Smooth muscle cell (in vitro differentiated cells): ENCODE results near the gene E2F3. TPM values are rescaled to one million over a fixed set of nuclear protein-coding genes. Genes with fewer than 3 reads are reported as not detected.

Experiments used
- DNase-seq: peaks from one replicate; lab custom pipeline; 2025; ENCODE audit not compliant: unreplicated experiment; lab: John Stamatoyannopoulos, UW
- H2AFZ ChIP-seq: fragments of 200-600 bp; sonication (generic); 2 replicates; pipeline ENCODE4 v1.6.0; 2016; ENCODE audit warnings: antibody characterized with exemption, low read depth, mild to moderate bottlenecking
- H3F3A ChIP-seq: fragments of 200-600 bp; sonication (generic); 2 replicates; pipeline ENCODE4 v1.6.0; 2017; ENCODE audit warnings: antibody characterized with exemption, low read depth
- H3K27ac ChIP-seq: fragments of 200-600 bp; sonication (generic); 2 replicates; pipeline ENCODE4 v1.5.1; 2016; ENCODE audit warnings: low read depth, mild to moderate bottlenecking
- H3K27me3 ChIP-seq: fragments of 200-600 bp; sonication (generic); 2 replicates; pipeline ENCODE4 v1.6.1; 2016; ENCODE audit warnings: low read depth, mild to moderate bottlenecking
- H3K36me3 ChIP-seq: fragments of 200-600 bp; sonication (generic); 2 replicates; pipeline ENCODE4 v1.5.1; 2016; ENCODE audit warnings: low read depth
- H3K4me1 ChIP-seq: fragments of 200-600 bp; sonication (generic); 2 replicates; pipeline ENCODE4 v1.5.1; 2016; ENCODE audit warnings: low read depth
- H3K4me2 ChIP-seq: fragments of 200-600 bp; sonication (generic); 2 replicates; pipeline ENCODE4 v1.6.0; 2016; ENCODE audit warnings: mild to moderate bottlenecking
- H3K4me3 ChIP-seq: fragments of 200-600 bp; sonication (generic); 2 replicates; pipeline ENCODE4 v1.5.1; 2016; ENCODE audit warnings: mild to moderate bottlenecking
- H3K79me2 ChIP-seq: fragments of 200-600 bp; sonication (generic); 2 replicates; pipeline ENCODE4 v1.6.0; 2016; ENCODE audit warnings: low read depth, mild to moderate bottlenecking
- H3K9ac ChIP-seq: fragments of 200-600 bp; sonication (generic); 2 replicates; pipeline ENCODE4 v1.6.0; 2016; ENCODE audit warnings: low read depth
- H3K9me3 ChIP-seq: fragments of 200-600 bp; sonication (generic); replicated peaks from 2 replicates; pipeline ENCODE4 v1.5.1; 2016; ENCODE audit warnings: low read depth
- H4K20me1 ChIP-seq: fragments of 200-600 bp; sonication (generic); 2 replicates; pipeline ENCODE4 v1.6.0; 2016; ENCODE audit warnings: low read depth
- WGBS: methylation state at CpG from one replicate; pipeline ENCODE4 v1.1.7; 2016; ENCODE audit warnings: low lambda C conversion rate; 5-methylcytosine and 5-hydroxymethylcytosine counted together
- polyA plus RNA-seq: library from polyadenylated mRNA; unstranded; fragments of >200 nt; fragmentation: Nextera tagmentation; extraction: Ambion mirVana; gene quantifications from 2 replicates; pipeline ENCODE4 v1.2.1, GENCODE V29; 2016
- total RNA-seq: library from RNA; depleted of rRNA; stranded (reverse); fragments of >200 nt; gene quantifications from 2 replicates; pipeline ENCODE4 v1.2.3, GENCODE V29; 2014
- TF ChIP-seq, protein P1 (sequence below): fragments of 200-600 bp; sonication (generic); IDR thresholded peaks from 2 replicates; pipeline ENCODE4 v1.5.1; 2017; ENCODE audit warnings: borderline replicate concordance, mild to moderate bottlenecking, antibody characterized with exemption; ENCODE audit not compliant: insufficient read depth, poor library complexity, severe bottlenecking

Gene E2F3
- total and polyA plus RNA-seq, 2 experiments from 2014 or later = 7.9 to 12.6 TPM

DNA sequence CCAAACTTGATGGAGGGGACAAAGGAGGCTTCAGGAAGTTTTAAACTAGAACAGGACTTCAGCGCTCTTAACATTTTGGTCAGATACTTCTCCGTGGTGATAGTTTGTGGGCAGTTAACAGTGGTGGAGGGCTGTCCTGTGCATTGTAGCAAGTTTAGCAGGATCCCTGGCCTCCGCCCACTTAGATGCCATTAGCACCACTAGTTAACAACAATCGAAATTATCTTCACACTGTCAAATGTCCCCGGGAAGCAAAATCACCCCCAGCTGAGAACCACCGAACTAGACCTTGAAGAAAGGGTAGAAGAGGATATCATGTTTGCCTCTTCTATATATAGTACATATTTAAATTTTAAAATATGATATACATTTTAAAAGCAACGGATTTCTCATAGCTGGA is 13.6 kb downstream of the E2F3 start:
- TF ChIP-seq, protein P1, sequence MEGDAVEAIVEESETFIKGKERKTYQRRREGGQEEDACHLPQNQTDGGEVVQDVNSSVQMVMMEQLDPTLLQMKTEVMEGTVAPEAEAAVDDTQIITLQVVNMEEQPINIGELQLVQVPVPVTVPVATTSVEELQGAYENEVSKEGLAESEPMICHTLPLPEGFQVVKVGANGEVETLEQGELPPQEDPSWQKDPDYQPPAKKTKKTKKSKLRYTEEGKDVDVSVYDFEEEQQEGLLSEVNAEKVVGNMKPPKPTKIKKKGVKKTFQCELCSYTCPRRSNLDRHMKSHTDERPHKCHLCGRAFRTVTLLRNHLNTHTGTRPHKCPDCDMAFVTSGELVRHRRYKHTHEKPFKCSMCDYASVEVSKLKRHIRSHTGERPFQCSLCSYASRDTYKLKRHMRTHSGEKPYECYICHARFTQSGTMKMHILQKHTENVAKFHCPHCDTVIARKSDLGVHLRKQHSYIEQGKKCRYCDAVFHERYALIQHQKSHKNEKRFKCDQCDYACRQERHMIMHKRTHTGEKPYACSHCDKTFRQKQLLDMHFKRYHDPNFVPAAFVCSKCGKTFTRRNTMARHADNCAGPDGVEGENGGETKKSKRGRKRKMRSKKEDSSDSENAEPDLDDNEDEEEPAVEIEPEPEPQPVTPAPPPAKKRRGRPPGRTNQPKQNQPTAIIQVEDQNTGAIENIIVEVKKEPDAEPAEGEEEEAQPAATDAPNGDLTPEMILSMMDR = no peak
- Histone ChIP-seq H3K27ac (no peak overlapping the region), H3K79me2 (peaks cover 100% of the 10 kb centered on the region), H3K9me3 (no peaks in the 10 kb centered on the region), H3K4me2 (no peak overlapping the region), H2AFZ (no peak overlapping the region), H3K4me1 (peaks cover 17% of the 10 kb centered on the region), H3K9ac (no peak overlapping the region), H3K27me3 (no peaks in the 10 kb centered on the region), H4K20me1 (peaks cover 100% of the 10 kb centered on the region), H3K4me3 (no peak overlapping the region), H3F3A (no peaks in the 10 kb centered on the region), H3K36me3 (no peaks in the 10 kb centered on the region)
- DNase-seq = no peak
- 83% methylated on average over 7 of the region's 7 CpGs for WGBS

DNA sequence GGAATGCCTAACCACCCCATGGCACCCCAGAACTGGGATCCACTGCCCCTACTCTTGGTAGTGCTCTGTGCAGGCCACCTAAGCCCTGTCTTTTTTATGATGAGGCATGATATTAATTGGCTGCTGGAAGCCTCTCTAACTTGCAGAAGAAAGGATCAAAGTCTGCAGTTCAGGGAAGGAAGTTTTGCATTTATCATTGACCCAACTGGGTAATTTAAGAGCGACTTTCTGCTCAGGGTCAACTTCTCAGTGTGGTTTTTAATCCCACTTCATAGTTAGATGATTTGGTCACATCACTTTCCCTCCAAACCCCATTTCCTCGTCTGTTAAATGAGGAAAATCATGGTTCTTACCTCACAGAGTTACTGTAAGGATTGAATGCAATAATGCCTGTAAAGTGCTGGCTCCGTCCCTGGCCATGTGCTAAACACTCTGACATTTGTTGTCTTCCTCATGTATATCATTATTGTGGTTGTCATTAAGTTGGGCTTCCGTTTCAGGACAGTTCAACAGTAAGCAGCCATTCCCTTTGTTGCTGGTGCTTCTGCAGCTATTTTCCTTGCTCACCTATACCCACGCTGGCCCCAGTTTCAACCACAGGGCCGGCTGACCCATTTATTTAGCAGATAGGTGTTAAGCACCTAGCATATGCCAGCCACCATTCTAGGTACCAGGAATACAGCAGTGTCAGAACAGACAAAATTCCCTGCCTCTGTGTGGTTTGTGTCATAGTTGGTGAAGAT is 14.2 kb downstream of the E2F3 start:
- no peaks in the 10 kb centered on the region for H3K36me3 ChIP-seq
- H3K9me3 ChIP-seq = no peaks in the 10 kb centered on the region
- peaks cover 17% of the 10 kb centered on the region for H3K4me1 ChIP-seq
- H3K79me2 ChIP-seq = peaks cover 100% of the 10 kb centered on the region
- no peak overlapping the region for H3K4me2 ChIP-seq
- H3K27me3 ChIP-seq = no peaks in the 10 kb centered on the region
- H4K20me1 ChIP-seq = peaks cover 100% of the 10 kb centered on the region
- no peak overlapping the region for H3K27ac ChIP-seq
- no peak overlapping the region for H2AFZ ChIP-seq
- no peak overlapping the region for H3K9ac ChIP-seq
- TF ChIP-seq, protein P1 = no peak
- no peak for DNase-seq
- 72% methylated on average over 6 of the region's 6 CpGs for WGBS
- no peaks in the 10 kb centered on the region for H3F3A ChIP-seq
- no peak overlapping the region for H3K4me3 ChIP-seq

DNA sequence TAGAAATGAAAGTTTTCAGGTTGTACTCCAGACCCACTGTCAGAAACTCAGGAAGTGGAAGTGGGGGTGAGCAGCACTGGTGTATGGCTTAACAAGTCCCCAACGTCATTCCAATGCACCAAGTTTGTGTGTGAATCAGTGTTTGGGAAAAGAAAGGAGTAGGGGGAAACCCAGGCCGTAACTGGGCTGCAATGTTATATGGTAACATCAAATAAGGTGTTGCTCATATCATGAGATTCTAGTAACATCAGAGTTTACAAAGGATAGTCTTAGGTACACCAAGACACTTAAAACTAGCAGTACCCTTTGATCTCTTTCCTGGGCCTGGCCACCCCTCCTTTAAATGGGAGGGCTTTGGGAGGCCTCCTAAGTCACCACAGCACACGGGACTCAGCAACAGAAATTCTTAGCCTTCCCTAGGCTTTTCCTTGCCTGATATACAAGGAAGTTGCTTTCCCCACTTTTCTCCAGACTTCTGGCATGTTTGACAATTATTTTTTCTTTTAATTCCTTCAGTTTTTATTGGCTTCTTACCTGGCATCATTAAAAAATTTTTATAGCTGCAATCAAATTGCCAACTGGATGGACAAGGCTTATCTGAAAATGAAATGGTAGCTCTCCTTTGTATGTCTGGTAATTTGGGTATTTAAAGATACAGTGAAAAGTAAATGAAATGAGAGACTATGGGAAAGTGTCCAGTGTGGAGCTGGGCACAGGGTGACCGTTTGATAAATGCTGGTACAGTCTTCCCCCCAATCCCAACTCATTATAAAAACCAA is 15.1 kb downstream of the E2F3 start:
- Histone ChIP-seq H3K4me1 (peaks cover 17% of the 10 kb centered on the region), H3K9ac (no peak overlapping the region), H3K4me3 (no peak overlapping the region), H3F3A (no peaks in the 10 kb centered on the region), H4K20me1 (peaks cover 100% of the 10 kb centered on the region), H3K27me3 (no peaks in the 10 kb centered on the region), H3K9me3 (no peaks in the 10 kb centered on the region), H2AFZ (no peak overlapping the region), H3K27ac (no peak overlapping the region), H3K36me3 (no peaks in the 10 kb centered on the region), H3K79me2 (peaks cover 100% of the 10 kb centered on the region), H3K4me2 (no peak overlapping the region)
- no peak for DNase-seq
- TF ChIP-seq, protein P1 = no peak
- 66% methylated on average over 4 of the region's 4 CpGs for WGBS
